H1 (cell line): ENCODE measurements around the gene STT3A. TPM values are rescaled to one million over a fixed set of nuclear protein-coding genes. Genes with fewer than 3 reads are reported as not detected.

Experiments
- CTCF ChIA-PET: fragments of 300-600 bp; sonication (Branson Sonifier 250); formaldehyde crosslinking; loops from one replicate; lab custom pipeline; 2021; ENCODE audit not compliant: partially characterized antibody; lab: Charles Lee
- POLR2A ChIA-PET: fragments of 300-600 bp; sonication (Branson Sonifier 250); formaldehyde crosslinking; loops from one replicate; lab custom pipeline; 2021; ENCODE audit warnings: inconsistent platforms; ENCODE audit not compliant: partially characterized antibody; lab: Charles Lee
- DNase-seq, 2 experiments: peaks; one replicate each; pipeline versions ENCODE4 v3.0.0 to v3.0.0-alpha.2; 2010 to 2022; ENCODE audit warnings: low spot score in 2 of 2, low read depth in 1 of 2, mixed read lengths in 1 of 2
- FAIRE-seq: peaks from 2 replicates; lab custom pipeline; 2011; peaks lifted over from hg19 to GRCh38; lab: Jason Lieb, UNC
- H2AFZ ChIP-seq: 2 replicates; pipeline ENCODE4 v1.8.1; 2012; ENCODE audit warnings: low read length, inconsistent platforms
- H2AK5ac ChIP-seq: 2 replicates; pipeline ENCODE4 v1.6.1; 2013; ENCODE audit warnings: low read depth, low read length
- H2BK120ac ChIP-seq: replicated peaks from 2 replicates; pipeline ENCODE3; 2013; ENCODE audit warnings: low read depth, low read length, inconsistent platforms
- H2BK12ac ChIP-seq: 2 replicates; pipeline ENCODE4 v1.6.1; 2013; ENCODE audit warnings: low read depth, low read length
- H2BK15ac ChIP-seq: 2 replicates; pipeline ENCODE4 v1.6.1; 2013; ENCODE audit warnings: low read length
- H2BK20ac ChIP-seq: 2 replicates; pipeline ENCODE4 v1.6.1; 2013; ENCODE audit warnings: low read length
- H2BK5ac ChIP-seq: 2 replicates; pipeline ENCODE4 v1.6.1; 2013; ENCODE audit warnings: low read depth, low read length
- H3K14ac ChIP-seq: 2 replicates; pipeline ENCODE4 v1.6.1; 2013; ENCODE audit warnings: inconsistent platforms; ENCODE audit not compliant: insufficient read length
- H3K18ac ChIP-seq: 2 replicates; pipeline ENCODE4 v1.6.1; 2013; ENCODE audit warnings: low read length; ENCODE audit errors: extremely low read depth
- H3K23ac ChIP-seq: 2 replicates; pipeline ENCODE4 v1.6.1; 2013; ENCODE audit warnings: inconsistent platforms; ENCODE audit not compliant: insufficient read length
- H3K23me2 ChIP-seq: 2 replicates; pipeline ENCODE4 v1.6.1; 2013; ENCODE audit warnings: low read depth, low read length
- H3K27ac ChIP-seq: 2 replicates; pipeline ENCODE4 v1.6.1; 2011; ENCODE audit warnings: low read depth, low read length, inconsistent platforms
- H3K27me3 ChIP-seq, 4 experiments: replicated peaks in 1 of 4; 1 replicate in 1 of 4; 2 replicates in 3 of 4; pipeline versions ENCODE4 v1.6.1 to v1.8.1; 2011 to 2013; ENCODE audit warnings: low read length in 3 of 4, mild to moderate bottlenecking in 3 of 4, inconsistent platforms in 2 of 4, mixed read lengths in 2 of 4, moderate library complexity in 1 of 4; ENCODE audit not compliant: control insufficient read depth in 3 of 4, insufficient read depth in 3 of 4; ENCODE audit errors: extremely low read depth in 1 of 4
- H3K36me3 ChIP-seq, 4 experiments: 2 replicates each; pipeline versions ENCODE4 v1.6.1 to v1.8.1; 2011 to 2013; ENCODE audit warnings: mild to moderate bottlenecking in 4 of 4, low read length in 3 of 4, moderate library complexity in 2 of 4, control low read depth in 1 of 4, inconsistent platforms in 1 of 4; ENCODE audit not compliant: insufficient read depth in 4 of 4, control insufficient read depth in 2 of 4
- H3K4ac ChIP-seq: replicated peaks from 2 replicates; pipeline ENCODE3; 2013; ENCODE audit warnings: low read length, low read depth, mixed read lengths, inconsistent platforms; ENCODE audit not compliant: insufficient read length
- H3K4me1 ChIP-seq, 4 experiments: replicated peaks in 1 of 4; 1 replicate in 1 of 4; 2 replicates in 3 of 4; pipeline versions ENCODE4 v1.6.1 to v1.8.1; 2011 to 2013; ENCODE audit warnings: low read length in 3 of 4, inconsistent platforms in 2 of 4, mixed read lengths in 1 of 4; ENCODE audit not compliant: insufficient read depth in 4 of 4, control insufficient read depth in 3 of 4
- H3K4me2 ChIP-seq, 2 experiments: 2 replicates each; pipeline versions ENCODE4 v1.6.1 to v1.8.1; 2011 to 2013; ENCODE audit warnings: low read depth in 2 of 2, low read length in 2 of 2, control low read depth in 1 of 2, inconsistent platforms in 1 of 2, mild to moderate bottlenecking in 1 of 2; ENCODE audit not compliant: insufficient read depth in 1 of 2
- H3K4me3 ChIP-seq, 4 experiments: fragments of 200-600, 300-600 bp in 1 of 4; sonication (generic), shearing (Covaris generic), sonication (Bioruptor Twin) in 1 of 4; 2 replicates each; pipeline versions ENCODE4 v1.5.1 to v1.8.1; 2011 to 2016; ENCODE audit warnings: low read length in 4 of 4, low read depth in 3 of 4, control low read depth in 2 of 4, inconsistent platforms in 2 of 4, mild to moderate bottlenecking in 2 of 4, mixed read lengths in 1 of 4, moderate library complexity in 1 of 4; ENCODE audit not compliant: insufficient read depth in 2 of 4; ENCODE audit errors: extremely low read depth in 1 of 4
- H3K56ac ChIP-seq: replicated peaks from 2 replicates; pipeline ENCODE3; 2013; ENCODE audit warnings: low read depth, mild to moderate bottlenecking, mixed read lengths, low read length, inconsistent platforms; ENCODE audit not compliant: insufficient read length
- H3K79me1 ChIP-seq: 2 replicates; pipeline ENCODE4 v1.6.1; 2013; ENCODE audit warnings: low read depth, low read length, control low read depth
- H3K79me2 ChIP-seq, 2 experiments: 2 replicates each; pipeline versions ENCODE4 v1.6.1 to v1.8.1; 2012 to 2013; ENCODE audit warnings: low read length in 2 of 2, mild to moderate bottlenecking in 2 of 2, inconsistent platforms in 1 of 2; ENCODE audit not compliant: insufficient read depth in 2 of 2, control insufficient read depth in 1 of 2
- H3K9ac ChIP-seq, 4 experiments: replicated peaks in 1 of 4; 1 replicate in 1 of 4; 2 replicates in 3 of 4; pipeline versions ENCODE4 v1.6.1 to v1.8.1; 2011 to 2013; ENCODE audit warnings: low read depth in 3 of 4, low read length in 3 of 4, control low read depth in 2 of 4, mild to moderate bottlenecking in 2 of 4, moderate library complexity in 2 of 4, inconsistent platforms in 1 of 4; ENCODE audit errors: extremely low read depth in 1 of 4
- H3K9me3 ChIP-seq, 2 experiments: 2 replicates each; pipeline versions ENCODE4 v1.6.1 to v1.8.1; 2012 to 2013; ENCODE audit warnings: mild to moderate bottlenecking in 2 of 2, moderate library complexity in 2 of 2, control low read depth in 1 of 2, inconsistent platforms in 1 of 2, low read depth in 1 of 2, low read length in 1 of 2, mixed read lengths in 1 of 2; ENCODE audit not compliant: insufficient read depth in 2 of 2
- H4K20me1 ChIP-seq, 2 experiments: replicated peaks in 1 of 2; 2 replicates each; pipeline versions ENCODE3 to v1.8.1; 2011 to 2013; ENCODE audit warnings: inconsistent platforms in 2 of 2, low read length in 2 of 2, mild to moderate bottlenecking in 1 of 2; ENCODE audit not compliant: insufficient read depth in 2 of 2, control insufficient read depth in 1 of 2
- H4K5ac ChIP-seq: 2 replicates; pipeline ENCODE4 v1.6.1; 2013; ENCODE audit warnings: low read length, low read depth, mixed read lengths, inconsistent platforms; ENCODE audit not compliant: insufficient read length
- H4K8ac ChIP-seq: 2 replicates; pipeline ENCODE4 v1.8.0; 2013; ENCODE audit warnings: mild to moderate bottlenecking, moderate library complexity, low read length, inconsistent platforms; ENCODE audit not compliant: insufficient read depth; ENCODE audit errors: extremely low read depth
- H4K91ac ChIP-seq: replicated peaks from 2 replicates; pipeline ENCODE3; 2013; ENCODE audit warnings: low read length, mixed read lengths, inconsistent platforms; ENCODE audit not compliant: insufficient read length
- ATF3 ChIP-seq: IDR thresholded peaks from 2 replicates; pipeline ENCODE4 v1.6.1; 2011; ENCODE audit warnings: low read depth, mild to moderate bottlenecking, low read length; ENCODE audit not compliant: insufficient read depth
- BCL11A ChIP-seq, 2 experiments: IDR thresholded peaks; one replicate each; pipeline ENCODE4 v1.6.1; 2011; ENCODE audit warnings: low read depth in 2 of 2, low read length in 2 of 2, mild to moderate bottlenecking in 2 of 2
- BRCA1 ChIP-seq: IDR thresholded peaks from 2 replicates; pipeline ENCODE4 v1.6.1; 2012; ENCODE audit warnings: low read depth, low read length, improper control_type of control experiment
- KDM4A ChIP-seq: IDR thresholded peaks from one replicate; pipeline ENCODE4 v1.7.1; 2012; ENCODE audit warnings: low read depth, mild to moderate bottlenecking, moderate library complexity, low read length, inconsistent platforms; ENCODE audit not compliant: severe bottlenecking
- MAX ChIP-seq: IDR thresholded peaks from 2 replicates; pipeline ENCODE4 v1.6.1; 2012; ENCODE audit warnings: inconsistent platforms
- NANOG ChIP-seq: IDR thresholded peaks from 2 replicates; pipeline ENCODE4 v1.6.1; 2011; ENCODE audit warnings: low read length, low read depth, mild to moderate bottlenecking, inconsistent platforms; ENCODE audit not compliant: insufficient read depth, poor library complexity, severe bottlenecking
- RAD21 ChIP-seq, 2 experiments: IDR thresholded peaks in 1 of 2; conservative IDR thresholded peaks in 1 of 2; 2 replicates each; pipeline ENCODE4 v1.6.1; 2011; ENCODE audit warnings: low read depth in 2 of 2, low read length in 2 of 2, improper control_type of control experiment in 1 of 2, inconsistent platforms in 1 of 2, mild to moderate bottlenecking in 1 of 2, moderate library complexity in 1 of 2
- SAP30 ChIP-seq: fragments of 300-600 bp; sonication (generic); IDR thresholded peaks from 2 replicates; pipeline ENCODE4 v1.7.1; 2012; ENCODE audit warnings: low read length, moderate library complexity, mild to moderate bottlenecking, inconsistent platforms; ENCODE audit not compliant: insufficient read depth, insufficient replicate concordance
- SIRT6 ChIP-seq: IDR thresholded peaks from one replicate; pipeline ENCODE4 v1.7.1; 2012; ENCODE audit warnings: low read length, inconsistent platforms
- SUZ12 ChIP-seq: fragments of 200-600 bp; sonication (generic); IDR thresholded peaks from 2 replicates; pipeline ENCODE4 v1.6.1; 2012; ENCODE audit warnings: mild to moderate bottlenecking, inconsistent platforms, low read length, moderate library complexity, mixed read lengths
- ZNF274 ChIP-seq: IDR thresholded peaks from 2 replicates; pipeline ENCODE4 v1.7.0; 2012; ENCODE audit warnings: low read length, borderline replicate concordance; ENCODE audit errors: extremely low read depth
- WGBS, 2 experiments: shearing (Covaris generic) in 1 of 2; methylation state at CpG; one replicate each; pipeline versions ENCODE4 v1.1.6 to v1.1.7; 2013 to 2015; ENCODE audit warnings: low lambda C conversion rate in 2 of 2, mixed read lengths in 2 of 2, inconsistent platforms in 1 of 2, low coverage in 1 of 2, missing lambda C conversion rate in 1 of 2; ENCODE audit not compliant: insufficient replicate concordance in 2 of 2, insufficient coverage in 1 of 2, insufficient read length in 1 of 2; ENCODE audit errors: extremely low coverage in 1 of 2, missing lambda C conversion rate in 1 of 2; 5-methylcytosine and 5-hydroxymethylcytosine counted together
- polyA plus RNA-seq, 7 experiments: library from polyadenylated mRNA; depleted of rRNA in 3 of 7; stranded (reverse) in 5 of 7; unstranded in 2 of 7; fragments of >200 nt in 5 of 7; fragments of 200-250 nt in 2 of 7; gene quantifications; 1 replicate in 5 of 7; 2 replicates in 1 of 7; 4 replicates in 1 of 7; pipeline versions ENCODE4 v1.2.1 to v1.2.3, GENCODE V29; 2011 to 2013; ENCODE audit warnings: missing spikeins in 2 of 7, mixed read lengths in 2 of 7
- total RNA-seq: library from RNA; stranded (reverse); fragmentation: NEBNext Ultra II Directional; extraction: Animal tissue kit (Norgen Biotek cat#: 25700); gene quantifications from 2 replicates; pipeline ENCODE4 v1.2.1, GENCODE V29; 2021

The STT3A gene
- total and polyA plus RNA-seq, 2 of the 8 experiments (the other 6 are each of a cell fraction or from before 2014, with no cell fraction given), result 173 to 211 TPM

- Histone ChIP-seq H3K79me1 (no peaks in the 10 kb centered on the region), H3K4me3 (no peak overlapping the region), H3K14ac (no peak overlapping the region), H3K4me1 (no peaks in the 10 kb centered on the region), H4K20me1 (no peaks in the 10 kb centered on the region), H2BK120ac (no peak overlapping the region), H3K23ac (no peak overlapping the region), H4K91ac (no peak overlapping the region), H3K4me2 (no peak overlapping the region), H2BK5ac (no peak overlapping the region), H2AFZ (no peak overlapping the region), H3K27me3 (no peaks in the 10 kb centered on the region), H2BK15ac (no peak overlapping the region), H3K23me2 (no peaks in the 10 kb centered on the region), H3K79me2 (no peaks in the 10 kb centered on the region), H3K36me3 (peaks cover 21 to 52% (median 37%) of the 10 kb centered on the region in 4 experiments), H3K9me3 (no peaks in the 10 kb centered on the region), H2AK5ac (no peak overlapping the region), H3K27ac (no peak overlapping the region), H3K4ac (no peak overlapping the region), H3K56ac (no peak overlapping the region), H3K9ac (no peak overlapping the region), H2BK20ac (no peak overlapping the region), H3K18ac (no peak overlapping the region), H2BK12ac (no peak overlapping the region), H4K5ac (no peak overlapping the region), H4K8ac (no peak overlapping the region)
- ChIA-PET POLR2A (interaction anchor here (2.8 kb wide), 1 partner anchor 9 kb away, joined by 18 read pairs; the partner anchor contains the start of gene STT3A), CTCF (interaction anchor here (1.1 kb wide), 1 partner anchor 12 kb away, joined by 3 read pairs; no protein-coding TSS in a partner anchor)
- FAIRE-seq (no peak), DNase-seq (no peak)
- WGBS, 2 experiments, result 96% methylated on average over 10 of the region's 11 CpGs; no CpG with 5 or more reads in 1 of the 2 experiments
- TF ChIP-seq RAD21 (IDR thresholded peaks at IDR 0.05 in 1 of 2, conservative IDR thresholded peaks at IDR 0.05 in 1 of 2; ENCODE audit: low read depth in 2 of 2, low read length in 2 of 2), result no peak
- TF ChIP-seq BRCA1, result no peak
- no peak for TF ChIP-seq NANOG
- TF ChIP-seq MAX, result no peak
- TF ChIP-seq SUZ12, result no peak
- TF ChIP-seq ATF3, result no peak
- TF ChIP-seq KDM4A, result no peak
- TF ChIP-seq ZNF274, result no peak
- no peak for TF ChIP-seq SIRT6
- no peak for TF ChIP-seq SAP30
- TF ChIP-seq BCL11A (IDR thresholded peaks at IDR 0.05; ENCODE audit: low read depth in 2 of 2, low read length in 2 of 2), result no peak
These were observed 9.2 kb upstream of the STT3A start for GRCh38 chr11:125583496-125583895.
